ENCODE measurements around the gene VGLL4.
"Not testable (repeated sequence)": the region's sequence is repeated elsewhere in the genome, so short reads cannot be mapped to it uniquely, and the experiment has no call there.

The VGLL4 gene

DNA sequence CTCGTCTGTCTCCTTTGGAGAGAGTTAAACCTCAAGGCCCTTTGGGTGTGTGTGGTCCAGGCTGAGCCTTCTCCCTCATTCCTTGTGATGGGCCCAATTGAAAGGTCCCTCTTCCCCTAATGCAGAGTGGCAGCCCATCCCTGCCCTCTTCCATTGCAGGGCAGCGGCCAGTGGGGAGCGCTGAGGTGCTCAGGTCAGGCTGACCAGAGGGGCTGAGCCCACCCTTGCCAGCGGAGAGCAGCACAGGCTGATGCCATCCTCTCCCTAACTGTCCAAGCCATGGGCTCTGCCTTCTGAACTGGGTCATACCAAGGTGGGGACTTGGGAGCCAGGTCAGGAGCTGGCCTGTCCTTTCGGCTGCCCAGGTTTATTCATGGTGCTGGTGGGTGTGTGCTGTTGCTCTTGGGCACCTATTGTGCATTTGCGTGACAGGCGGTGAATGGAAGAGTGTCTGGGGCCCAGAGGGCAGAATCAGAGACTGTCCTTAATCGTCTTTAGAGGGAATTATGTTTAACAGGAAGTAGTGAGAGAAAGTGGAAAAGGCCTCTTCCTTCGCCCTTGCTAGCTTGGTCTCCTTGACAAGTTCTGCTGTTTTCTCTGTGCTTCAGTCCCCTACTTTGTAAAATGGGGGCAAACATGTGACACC, 96.9 kb downstream of the VGLL4 start:
- no peak for DNase-seq

GRCh38 chr3:11545186-11545851, 98.4 kb downstream of the VGLL4 start:
- no peak for DNase-seq

DNA sequence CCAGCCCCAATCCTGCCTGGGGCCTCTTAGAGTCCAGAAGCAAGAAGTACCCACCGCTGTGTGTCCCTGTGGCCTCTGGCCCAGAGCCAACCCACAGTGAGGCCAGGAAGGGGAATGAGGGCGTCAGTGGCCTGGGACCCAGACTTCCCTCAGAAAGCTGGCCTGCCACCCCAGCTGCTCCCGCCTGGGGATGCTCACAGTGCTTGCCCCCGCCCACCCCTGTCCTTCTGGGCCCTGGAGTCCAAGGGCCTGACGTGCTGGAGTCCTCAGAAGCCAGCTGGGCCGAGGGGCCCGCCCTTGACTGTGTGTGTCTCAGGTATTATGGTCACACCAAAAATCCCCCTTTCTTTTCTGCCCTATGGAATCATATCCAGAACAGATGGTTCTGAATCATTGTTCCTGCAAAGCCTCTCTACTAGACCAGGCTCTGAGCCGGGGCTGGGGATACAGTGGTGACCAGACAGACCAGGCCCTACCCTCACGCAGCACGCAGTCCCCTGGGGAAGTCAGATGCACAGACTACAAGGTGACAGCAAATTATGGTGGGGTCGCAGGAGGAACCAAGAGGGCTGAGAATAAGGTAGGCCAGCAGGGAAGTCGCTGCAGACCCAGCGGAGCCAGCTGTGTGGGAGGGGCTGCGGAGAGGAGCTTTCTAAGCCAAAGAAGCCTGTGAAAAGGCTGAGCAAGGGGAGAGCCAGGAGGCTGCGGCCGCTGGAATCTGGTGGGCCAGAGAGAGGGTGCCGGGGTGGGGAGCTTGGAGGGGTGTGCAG, 99.1 kb downstream of the VGLL4 start:
- no peak for DNase-seq

- DNase-seq = no peak
Measured at GRCh38 chr3:11543948-11544387, 99.7 kb downstream of the VGLL4 start.

- no peak for DNase-seq
Measured at GRCh38 chr3:11543141-11543947, 100.4 kb downstream of the VGLL4 start.

DNA sequence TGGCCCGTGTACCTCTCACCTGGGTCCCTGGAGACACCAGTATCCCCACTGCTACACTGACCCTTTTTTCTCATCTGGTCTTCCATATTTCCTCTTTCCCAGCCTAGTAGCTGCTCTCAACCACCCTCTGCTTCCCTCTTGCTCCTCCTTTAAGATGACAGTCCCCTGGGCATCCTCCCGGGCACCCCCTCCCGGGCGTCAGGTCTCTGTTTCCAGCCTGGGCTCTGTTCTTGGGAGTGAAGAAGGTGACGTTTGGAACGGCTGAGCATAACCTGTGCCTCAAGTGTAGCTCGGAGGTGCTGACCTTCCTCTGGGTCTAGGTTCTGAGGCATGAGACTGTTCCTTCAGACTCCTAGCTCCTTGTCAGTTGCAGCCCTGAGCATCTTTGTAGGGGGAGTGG, 101.2 kb downstream of the VGLL4 start:
- DNase-seq = no peak

GRCh38 chr3:11541321-11542303, 102.1 kb downstream of the VGLL4 start:
- no peak for DNase-seq

GRCh38 chr3:11539677-11540076, 104.0 kb downstream of the VGLL4 start:
- DNase-seq = no peak

- no peak for DNase-seq
Measured at GRCh38 chr3:11539218-11539617, 104.5 kb downstream of the VGLL4 start.

- no peak for DNase-seq
Measured at GRCh38 chr3:11538581-11538980, 105.1 kb downstream of the VGLL4 start.

GRCh38 chr3:11536936-11537612, 106.6 kb downstream of the VGLL4 start:
- DNase-seq = no peak

DNA sequence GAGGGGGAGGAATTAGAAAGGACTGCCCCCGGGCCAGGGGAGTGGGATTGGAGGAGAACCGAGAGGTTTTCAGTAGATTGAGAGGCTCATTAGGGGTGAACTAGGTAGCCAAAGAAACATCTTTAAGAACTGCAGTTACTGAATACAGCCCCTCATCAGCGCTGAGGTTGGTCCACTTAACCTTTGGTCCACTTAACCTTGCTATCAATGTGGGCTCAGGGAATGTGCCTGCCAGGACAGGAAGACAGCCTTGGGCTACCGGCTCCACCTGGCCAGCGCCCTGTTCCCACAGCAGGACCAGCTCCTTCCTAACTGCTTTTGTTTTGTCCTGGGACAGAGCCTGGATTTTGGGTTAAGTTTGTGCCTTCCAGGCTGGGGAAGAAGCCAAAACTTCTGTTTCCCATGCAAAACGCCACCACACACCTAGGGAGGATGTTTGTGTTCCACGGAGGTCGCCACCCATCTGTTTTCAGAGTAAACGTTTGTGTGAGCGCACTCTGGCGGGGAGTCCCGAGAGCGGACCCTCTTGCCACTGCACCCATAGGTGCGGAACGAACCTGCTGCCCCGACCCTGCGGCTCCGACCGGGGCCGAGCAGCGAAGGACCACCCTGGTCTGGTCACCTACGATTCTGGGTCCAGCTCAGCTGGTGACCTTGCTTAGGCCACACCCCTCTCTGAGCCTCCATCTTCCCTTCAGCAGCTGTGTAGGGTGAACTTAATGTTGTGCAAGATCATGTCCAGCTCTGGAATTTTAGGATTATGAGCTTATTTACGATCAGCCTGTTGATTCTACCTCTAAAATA, 107.4 kb downstream of the VGLL4 start:
- DNase-seq = no peak

GRCh38 chr3:11535243-11535960, 108.3 kb downstream of the VGLL4 start:
- no peak for DNase-seq

GRCh38 chr3:11534793-11535101, 109.0 kb downstream of the VGLL4 start:
- DNase-seq = no peak

DNA sequence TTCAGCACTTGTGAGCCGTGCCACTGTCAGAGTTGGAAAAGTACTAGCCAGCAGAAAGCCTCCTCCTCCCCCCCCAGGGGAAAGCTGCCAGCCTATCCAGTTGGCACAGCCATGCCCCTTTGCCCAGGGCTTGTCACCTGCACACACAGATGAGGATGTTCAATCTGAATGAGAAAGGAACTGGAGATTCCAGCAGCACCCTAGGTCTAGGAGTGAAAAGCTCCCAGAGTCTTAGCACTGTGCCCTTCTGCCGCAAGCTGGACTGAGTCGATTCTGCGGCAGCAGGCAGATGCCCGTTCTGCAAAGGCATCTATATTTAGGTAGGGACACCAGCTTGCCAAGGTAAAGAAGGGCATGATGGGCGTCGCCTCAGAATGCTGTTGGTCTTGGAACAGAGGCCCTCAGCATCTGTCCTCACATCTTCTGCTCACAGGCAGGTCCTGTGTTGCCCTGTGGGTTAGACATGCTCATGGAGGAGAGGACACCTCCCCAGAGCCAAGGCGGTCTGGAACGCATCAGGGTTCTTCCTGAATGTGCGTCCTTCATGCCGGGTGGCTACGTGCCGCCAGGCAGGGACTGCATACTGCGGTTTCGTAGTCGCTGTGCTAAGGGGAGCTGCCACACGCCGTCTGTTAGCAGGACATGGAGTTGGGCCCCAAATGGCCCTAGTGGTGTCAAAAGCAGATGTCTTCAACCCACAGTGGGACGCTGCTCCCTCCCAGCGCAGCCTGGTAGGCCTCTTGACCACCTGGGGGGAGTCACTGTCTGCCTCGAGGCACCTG, 109.5 kb downstream of the VGLL4 start:
- DNase-seq = no peak

DNA sequence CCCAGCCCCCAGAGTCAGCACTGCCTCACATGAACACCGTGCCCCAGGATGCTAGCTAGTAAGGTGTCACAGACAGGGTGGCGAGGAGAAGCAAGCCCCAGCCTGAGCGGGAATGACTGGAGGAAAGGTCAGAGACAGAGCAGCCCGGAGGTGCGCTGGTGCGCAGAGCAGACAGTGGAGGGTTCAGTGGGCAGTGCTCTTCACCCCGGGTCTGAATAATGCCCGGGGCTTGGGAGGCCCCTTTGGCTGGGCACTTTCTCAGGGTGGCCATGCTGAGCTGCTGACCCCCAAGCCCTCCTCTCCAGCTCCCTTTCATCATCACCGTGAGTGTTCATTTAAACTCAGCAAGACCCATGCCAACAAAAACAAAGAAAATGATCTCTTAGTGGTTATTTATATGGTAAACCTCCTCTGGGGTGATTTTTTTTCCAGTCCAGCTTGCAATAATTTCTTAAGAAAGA, 110.8 kb downstream of the VGLL4 start:
- DNase-seq = no peak

DNA sequence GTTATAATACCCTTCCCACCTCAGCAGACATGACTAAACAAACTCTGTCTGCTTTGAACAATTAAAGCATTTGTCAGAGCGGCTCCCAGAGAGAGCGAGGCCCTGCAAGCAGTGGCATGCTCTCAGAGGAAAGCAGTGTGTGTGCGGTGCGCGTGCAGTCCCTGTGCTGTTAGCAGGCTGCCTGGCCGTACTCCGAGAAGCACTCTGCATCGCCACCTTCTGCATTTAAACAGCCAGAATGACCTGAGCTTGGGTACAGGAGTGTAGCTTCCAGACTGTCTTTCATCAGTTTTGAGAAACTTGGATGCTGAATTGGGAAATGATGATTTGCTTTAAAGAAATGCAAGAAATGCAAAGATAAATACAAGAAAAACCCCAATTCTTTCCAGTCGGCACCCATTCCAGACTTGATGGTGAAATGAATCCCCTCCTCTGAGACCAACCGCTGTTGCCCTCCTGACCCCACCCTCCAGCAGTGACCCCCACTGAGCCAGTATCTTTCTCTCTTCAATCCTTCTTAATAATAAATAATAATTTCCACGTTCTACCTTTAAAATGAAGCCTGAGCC, 113.5 kb downstream of the VGLL4 start:
- DNase-seq = peak in 1 of 2 experiments; percentile 33

DNA sequence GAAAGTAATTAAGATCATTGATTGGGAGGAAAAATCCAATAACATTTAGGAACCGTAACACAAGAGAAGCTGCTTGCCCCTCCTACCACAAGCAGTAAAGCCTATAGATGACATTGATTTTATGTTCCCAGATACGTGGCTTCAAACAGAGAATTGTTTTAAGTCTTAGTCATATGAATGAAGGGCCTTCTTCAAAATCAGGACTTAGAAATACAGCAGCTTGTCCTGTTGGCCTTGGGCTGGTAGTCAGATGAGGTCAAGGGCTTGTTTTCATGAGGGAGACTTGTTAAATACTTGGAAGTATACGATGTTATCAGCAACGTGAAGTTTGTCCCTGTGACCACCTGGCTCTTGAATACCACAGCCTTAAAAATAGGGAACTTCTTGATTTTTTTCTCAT, 114.4 kb downstream of the VGLL4 start:
- no peak for DNase-seq

DNA sequence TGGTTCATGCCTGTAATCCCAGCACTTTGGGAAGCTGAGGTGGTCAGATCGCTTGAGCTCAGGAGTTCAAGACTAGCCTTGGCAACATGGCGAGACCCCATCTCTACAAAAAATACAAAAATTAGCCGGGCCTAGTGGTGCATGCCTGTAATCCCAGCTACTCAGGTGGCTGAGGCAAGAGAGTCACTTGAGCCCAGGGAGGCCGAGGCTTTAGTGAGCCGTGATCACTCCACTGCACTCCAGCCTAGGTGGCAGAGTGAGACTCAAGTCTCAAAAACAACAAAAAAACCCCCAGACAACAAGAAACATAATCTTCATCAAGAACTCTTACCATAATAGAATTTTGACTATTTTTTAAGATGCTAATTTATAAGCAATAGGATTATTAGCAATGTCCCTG, 117.6 kb downstream of the VGLL4 start:
- not testable (repeated sequence) for DNase-seq

Data from NCI-H526 (cell line).